Cardiac muscle cell (in vitro differentiated cells and primary cell): Measurements from ENCODE around the gene A4GALT. TPM values are rescaled to one million over a fixed set of nuclear protein-coding genes. Genes with fewer than 3 reads are reported as not detected.

Source experiments
- DNase-seq, 2 donors: peaks; one replicate each; pipeline versions ENCODE4 v3.0.0 to v3.0.0-alpha.2; 2010 to 2017; ENCODE audit warnings: low read depth in 1 of 2, low spot score in 1 of 2
- H3K27ac ChIP-seq: fragments of 200-600 bp; sonication (generic); 2 replicates; pipeline ENCODE4 v1.5.1; 2016
- H3K27me3 ChIP-seq: fragments of 200-600 bp; sonication (generic); 2 replicates; pipeline ENCODE4 v1.6.0; 2016; ENCODE audit warnings: control low read depth
- H3K36me3 ChIP-seq: fragments of 200-600 bp; sonication (generic); 2 replicates; pipeline ENCODE4 v1.5.1; 2016; ENCODE audit warnings: control low read depth
- H3K4me1 ChIP-seq: fragments of 200-600 bp; sonication (generic); 2 replicates; pipeline ENCODE4 v1.8.1; 2017; ENCODE audit warnings: low read depth, mild to moderate bottlenecking, mixed run types
- H3K4me3 ChIP-seq: fragments of 200-600 bp; sonication (generic); 2 replicates; pipeline ENCODE4 v1.5.1; 2016; ENCODE audit warnings: mild to moderate bottlenecking
- H3K9me3 ChIP-seq: fragments of 200-600 bp; sonication (generic); 2 replicates; pipeline ENCODE4 v1.5.1; 2017; ENCODE audit warnings: low read depth, mild to moderate bottlenecking, control low read depth
- polyA plus RNA-seq: library from polyadenylated mRNA; unstranded; fragments of >200 nt; fragmentation: Nextera tagmentation; extraction: Ambion mirVana; gene quantifications from 2 replicates; pipeline ENCODE4 v1.2.1, GENCODE V29; 2016
- total RNA-seq: library from RNA; depleted of rRNA; stranded (reverse); fragments of >200 nt; gene quantifications from 2 replicates; pipeline ENCODE4 v1.2.3, GENCODE V29; 2016
- TF ChIP-seq, protein P1 (sequence below): IDR thresholded peaks from 2 replicates; pipeline ENCODE4 v1.5.1; 2012; ENCODE audit warnings: low read depth, mild to moderate bottlenecking, low read length

Gene A4GALT
- total and polyA plus RNA-seq, 2 experiments from 2014 or later = 15.1 to 26.1 TPM

- Histone ChIP-seq H3K9me3 (no peaks in the 10 kb centered on the region), H3K4me3 (no peak overlapping the region), H3K36me3 (no peaks in the 10 kb centered on the region), H3K4me1 (no peaks in the 10 kb centered on the region), H3K27me3 (no peaks in the 10 kb centered on the region), H3K27ac (no peak overlapping the region)
- TF ChIP-seq, protein P1, sequence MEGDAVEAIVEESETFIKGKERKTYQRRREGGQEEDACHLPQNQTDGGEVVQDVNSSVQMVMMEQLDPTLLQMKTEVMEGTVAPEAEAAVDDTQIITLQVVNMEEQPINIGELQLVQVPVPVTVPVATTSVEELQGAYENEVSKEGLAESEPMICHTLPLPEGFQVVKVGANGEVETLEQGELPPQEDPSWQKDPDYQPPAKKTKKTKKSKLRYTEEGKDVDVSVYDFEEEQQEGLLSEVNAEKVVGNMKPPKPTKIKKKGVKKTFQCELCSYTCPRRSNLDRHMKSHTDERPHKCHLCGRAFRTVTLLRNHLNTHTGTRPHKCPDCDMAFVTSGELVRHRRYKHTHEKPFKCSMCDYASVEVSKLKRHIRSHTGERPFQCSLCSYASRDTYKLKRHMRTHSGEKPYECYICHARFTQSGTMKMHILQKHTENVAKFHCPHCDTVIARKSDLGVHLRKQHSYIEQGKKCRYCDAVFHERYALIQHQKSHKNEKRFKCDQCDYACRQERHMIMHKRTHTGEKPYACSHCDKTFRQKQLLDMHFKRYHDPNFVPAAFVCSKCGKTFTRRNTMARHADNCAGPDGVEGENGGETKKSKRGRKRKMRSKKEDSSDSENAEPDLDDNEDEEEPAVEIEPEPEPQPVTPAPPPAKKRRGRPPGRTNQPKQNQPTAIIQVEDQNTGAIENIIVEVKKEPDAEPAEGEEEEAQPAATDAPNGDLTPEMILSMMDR = no peak
- DNase-seq = no peak
Measured at GRCh38 chr22:42732081-42732480, 11.4 kb upstream of the A4GALT start.

GRCh38 chr22:42726811-42727210 lies 6.1 kb upstream of the A4GALT start:
- no peaks in the 10 kb centered on the region for H3K36me3 ChIP-seq
- no peaks in the 10 kb centered on the region for H3K9me3 ChIP-seq
- peaks cover 23% of the 10 kb centered on the region for H3K27me3 ChIP-seq
- no peaks in the 10 kb centered on the region for H3K4me1 ChIP-seq
- TF ChIP-seq, protein P1 = no peak
- H3K4me3 ChIP-seq = no peak overlapping the region
- DNase-seq = no peak
- H3K27ac ChIP-seq = no peak overlapping the region

DNA sequence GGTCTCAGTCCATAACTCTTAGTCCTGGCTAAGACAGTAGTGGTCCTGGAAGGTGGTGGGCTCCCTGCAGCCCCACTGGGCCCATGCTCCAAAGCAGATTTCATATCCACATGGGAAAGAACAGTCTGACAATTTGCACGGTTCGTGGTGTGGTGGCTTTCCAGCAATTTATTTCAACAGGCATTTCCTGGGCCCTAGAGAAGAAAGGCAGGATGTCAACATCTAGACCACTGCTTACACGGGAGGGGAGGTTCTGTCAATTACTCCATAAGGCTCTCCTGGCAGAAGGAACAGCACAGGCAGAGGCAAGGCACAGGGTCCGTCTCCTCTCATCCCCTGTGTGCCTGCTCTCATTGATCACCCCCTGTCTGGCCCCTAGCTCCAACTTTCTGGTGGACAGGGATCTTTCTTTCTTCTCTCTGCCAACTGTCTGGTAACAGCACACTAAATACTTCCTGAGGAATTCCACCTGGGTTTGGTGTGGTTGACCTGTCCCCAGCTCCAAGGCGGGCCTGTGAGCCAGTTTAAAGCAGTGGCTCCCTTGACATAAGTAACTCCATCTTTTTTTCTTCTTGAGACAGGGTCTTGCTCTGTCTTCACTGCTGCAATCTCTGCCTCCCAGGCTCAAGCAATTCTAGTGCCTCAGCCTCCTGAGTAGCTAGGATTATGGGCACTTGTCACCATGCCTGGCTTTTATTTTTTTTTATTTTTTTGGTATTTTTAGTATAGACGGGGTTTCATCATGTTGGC lies 5.1 kb upstream of the A4GALT start:
- H3K4me3 ChIP-seq = no peak overlapping the region
- TF ChIP-seq, protein P1 = no peak
- DNase-seq = peak in 1 of 2 donors; percentile 60
- H3K36me3 ChIP-seq = no peaks in the 10 kb centered on the region
- no peaks in the 10 kb centered on the region for H3K9me3 ChIP-seq
- no peaks in the 10 kb centered on the region for H3K4me1 ChIP-seq
- H3K27me3 ChIP-seq = peaks cover 33% of the 10 kb centered on the region
- H3K27ac ChIP-seq = no peak overlapping the region

DNA sequence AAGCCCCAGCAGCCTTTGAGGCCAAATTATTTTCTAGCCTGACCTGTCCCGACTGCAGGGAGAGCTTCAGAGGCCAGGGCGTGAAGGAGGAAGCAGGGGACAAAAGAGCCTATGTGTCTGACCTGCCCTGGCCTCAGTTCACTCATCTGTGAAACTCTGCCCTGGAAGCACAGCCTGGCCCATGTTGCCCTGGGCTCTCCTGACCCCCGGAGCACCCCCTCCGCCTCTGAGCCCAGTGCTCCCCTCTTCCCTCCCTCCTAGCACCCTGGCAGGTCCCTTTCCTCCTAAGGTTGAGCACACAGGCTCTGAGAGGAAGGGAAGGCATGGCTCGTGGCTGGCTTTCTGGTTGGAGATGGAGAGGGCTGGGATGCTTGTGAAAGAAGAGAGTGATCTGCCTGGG lies 3.4 kb upstream of the A4GALT start:
- H3K36me3 ChIP-seq = no peaks in the 10 kb centered on the region
- peaks cover 49% of the 10 kb centered on the region for H3K27me3 ChIP-seq
- H3K27ac ChIP-seq = no peak overlapping the region
- H3K4me3 ChIP-seq = no peak overlapping the region
- no peaks in the 10 kb centered on the region for H3K9me3 ChIP-seq
- TF ChIP-seq, protein P1 = no peak
- no peak for DNase-seq
- H3K4me1 ChIP-seq = no peaks in the 10 kb centered on the region

DNA sequence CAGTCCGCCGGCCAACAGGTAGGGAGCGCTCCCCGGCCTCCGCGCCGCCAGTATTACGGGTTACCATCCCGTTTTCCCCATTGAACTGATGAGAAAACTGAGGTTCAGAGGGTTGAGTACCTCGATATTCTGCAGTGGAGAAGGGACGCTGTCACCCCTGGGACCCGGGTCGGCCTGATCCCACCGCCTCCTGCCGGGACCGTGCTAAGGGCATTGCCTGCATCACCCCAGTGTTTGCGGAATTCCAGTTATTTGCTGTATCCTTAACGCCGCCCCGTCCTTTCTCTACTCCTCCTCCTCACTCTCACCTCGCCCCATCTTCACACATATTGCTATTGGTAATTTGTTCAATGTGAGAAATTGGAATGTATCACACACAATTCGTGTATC lies 370 bp upstream of the A4GALT start:
- no peaks in the 10 kb centered on the region for H3K9me3 ChIP-seq
- H3K27ac ChIP-seq = no peak overlapping the region
- TF ChIP-seq, protein P1 = no peak
- peak in 1 of 2 donors; percentile 21 for DNase-seq
- peaks cover 7% of the 10 kb centered on the region for H3K4me1 ChIP-seq
- H3K36me3 ChIP-seq = no peaks in the 10 kb centered on the region
- peak overlapping the region; percentile 90 for H3K4me3 ChIP-seq
- peaks cover 57% of the 10 kb centered on the region for H3K27me3 ChIP-seq
